Naive thymus-derived CD4-positive, alpha-beta T cell (primary cell): ENCODE measurements around the gene ZCCHC14. TPM values are rescaled to one million over a fixed set of nuclear protein-coding genes. Genes with fewer than 3 reads are reported as not detected.

Source experiments
- ATAC-seq: fragments of 150-1000 bp; cut with Tn5 transposase; 2 replicates; pipeline ENCODE4 v1.10.0; 2021; ENCODE audit warnings: mild to moderate bottlenecking, moderate library complexity
- CTCF ChIA-PET: fragments of 350-600 bp; sonication (Branson Sonifier 250); formaldehyde crosslinking; loops from one replicate; lab custom pipeline; 2021; ENCODE audit warnings: antibody characterized with exemption; lab: Charles Lee
- POLR2A ChIA-PET: fragments of 350-600 bp; sonication (Branson Sonifier 250); formaldehyde crosslinking; loops from one replicate; lab custom pipeline; 2021; ENCODE audit warnings: antibody characterized with exemption, inconsistent platforms; lab: Charles Lee
- DNase-seq, 9 donors: peaks; one replicate each; pipeline versions ENCODE4 v3.0.0 to v3.0.0-alpha.2; 2020 to 2022; ENCODE audit warnings: mixed read lengths in 1 of 9
- H3K27ac ChIP-seq: one replicate; pipeline ENCODE4 v1.7.0; 2013; ENCODE audit warnings: mild to moderate bottlenecking, low read depth, low read length, moderate library complexity
- H3K27me3 ChIP-seq, 2 donors: one replicate each; pipeline ENCODE4 v1.7.0; 2013; ENCODE audit warnings: low read length in 2 of 2, mild to moderate bottlenecking in 2 of 2, moderate library complexity in 2 of 2; ENCODE audit not compliant: control insufficient read depth in 2 of 2, insufficient read depth in 2 of 2
- H3K36me3 ChIP-seq, 3 experiments: 1 replicate in 2 of 3; 2 replicates in 1 of 3; pipeline ENCODE4 v1.7.0; 2013; ENCODE audit warnings: low read length in 3 of 3, mild to moderate bottlenecking in 3 of 3, moderate library complexity in 1 of 3; ENCODE audit not compliant: insufficient read depth in 3 of 3, control insufficient read depth in 2 of 3
- H3K4me1 ChIP-seq, 2 donors: one replicate each; pipeline ENCODE4 v1.7.0; 2013; ENCODE audit warnings: low read length in 2 of 2, mild to moderate bottlenecking in 2 of 2, moderate library complexity in 1 of 2; ENCODE audit not compliant: control insufficient read depth in 2 of 2, insufficient read depth in 2 of 2
- H3K4me3 ChIP-seq: 2 replicates; pipeline ENCODE4 v1.7.0; 2013; ENCODE audit warnings: mild to moderate bottlenecking, low read length
- H3K9me3 ChIP-seq, 3 experiments: 1 replicate in 2 of 3; 2 replicates in 1 of 3; pipeline ENCODE4 v1.7.0; 2013; ENCODE audit warnings: low read length in 3 of 3; ENCODE audit not compliant: control insufficient read depth in 2 of 3
- H3K27ac Mint-ChIP-seq, 9 donors: one replicate each; pipeline ENCODE4 v1.8.0; 2020 to 2022; ENCODE audit warnings: mixed read lengths in 9 of 9, mild to moderate bottlenecking in 8 of 9, moderate library complexity in 5 of 9, inconsistent platforms in 2 of 9
- H3K27me3 Mint-ChIP-seq, 5 donors: one replicate each; pipeline ENCODE4 v1.8.0; 2021 to 2022; ENCODE audit warnings: mixed read lengths in 5 of 5, mild to moderate bottlenecking in 1 of 5
- H3K36me3 Mint-ChIP-seq, 5 donors: one replicate each; pipeline ENCODE4 v1.8.0; 2020 to 2022; ENCODE audit warnings: mixed read lengths in 5 of 5, mild to moderate bottlenecking in 3 of 5, inconsistent platforms in 1 of 5
- H3K4me1 Mint-ChIP-seq, 7 donors: one replicate each; pipeline ENCODE4 v1.8.0; 2020 to 2022; ENCODE audit warnings: mixed read lengths in 7 of 7, mild to moderate bottlenecking in 3 of 7, inconsistent platforms in 1 of 7
- H3K4me3 Mint-ChIP-seq, 10 donors: one replicate each; pipeline ENCODE4 v1.8.0; 2020 to 2022; ENCODE audit warnings: mild to moderate bottlenecking in 10 of 10, mixed read lengths in 10 of 10, moderate library complexity in 6 of 10, inconsistent platforms in 2 of 10
- H3K9me3 Mint-ChIP-seq, 11 donors: one replicate each; pipeline ENCODE4 v1.8.0; 2020 to 2022; ENCODE audit warnings: mixed read lengths in 11 of 11, mild to moderate bottlenecking in 4 of 11, inconsistent platforms in 1 of 11, moderate library complexity in 1 of 11
- intact Hi-C, 2 donors: fragments of 100-400 bp; cut with micrococcal nuclease; formaldehyde crosslinking; loops; one replicate each; pipeline ENCODE4 v1.15.1; 2023
- polyA plus RNA-seq, 2 donors: library from polyadenylated mRNA; unstranded; fragments of 300-500 nt; fragmentation: Illumina TruSeq; gene quantifications; one replicate each; pipeline ENCODE4 v1.2.3, GENCODE V29; 2021
- total RNA-seq, 6 experiments: library from RNA in 5 of 6; stranded (reverse) in 5 of 6; gene quantifications; 1 replicate in 5 of 6; 2 replicates in 1 of 6; pipeline ENCODE4 v1.2.3 and lab custom pipeline; 2021 to 2026

The ZCCHC14 gene
- total and polyA plus RNA-seq, 7 experiments from 2014 or later, result 0.64 to 34.2 (median 18.3) TPM

- intact Hi-C loops, result no loop called here
- no peaks in the 10 kb centered on the region for H3K27me3 ChIP-seq
- Mint-ChIP-seq H3K4me1 (peaks cover 37 to 66% (median 54%) of the 10 kb centered on the region in 7 donors), H3K36me3 (peaks cover 0 to 13% (median 0%) of the 10 kb centered on the region in 5 donors), H3K27ac (peak overlapping the region in 4 of 9 donors; percentile 2 to 34 (median 8)), H3K4me3 (peak overlapping the region in 1 of 10 donors; percentile 48), H3K27me3 (no peaks in the 10 kb centered on the region), H3K9me3 (peaks cover 0 to 2% (median 0%) of the 10 kb centered on the region in 11 donors)
- H3K36me3 ChIP-seq, result peaks cover 0 to 27% (median 2%) of the 10 kb centered on the region in 3 experiments
- DNase-seq (no peak), ATAC-seq (no peak)
- POLR2A ChIA-PET, result no interaction called here
- no peaks in the 10 kb centered on the region for H3K9me3 ChIP-seq
- no peaks in the 10 kb centered on the region for H3K4me1 ChIP-seq
- H3K4me3 ChIP-seq, result no peak overlapping the region
- no peak overlapping the region for H3K27ac ChIP-seq
- CTCF ChIA-PET, result no interaction called here
Measured at GRCh38 chr16:87369117-87369765, 123.6 kb downstream of the ZCCHC14 start.

GRCh38 chr16:87368029-87368770 lies 124.6 kb downstream of the ZCCHC14 start:
- H3K27me3 ChIP-seq, result no peaks in the 10 kb centered on the region
- peaks cover 0 to 33% (median 2%) of the 10 kb centered on the region in 3 experiments for H3K36me3 ChIP-seq
- Mint-ChIP-seq H3K9me3 (peaks cover 0 to 2% (median 0%) of the 10 kb centered on the region in 11 donors), H3K36me3 (peaks cover 0 to 13% (median 4%) of the 10 kb centered on the region in 5 donors), H3K27ac (peak overlapping the region in 4 of 9 donors; percentile 8 to 72 (median 52)), H3K4me1 (peaks cover 35 to 65% (median 53%) of the 10 kb centered on the region in 7 donors), H3K27me3 (no peaks in the 10 kb centered on the region), H3K4me3 (no peak overlapping the region)
- DNase-seq (no peak), ATAC-seq (peak; percentile 65)
- intact Hi-C loops, result no loop called here
- ChIA-PET POLR2A (no interaction called here), CTCF (no interaction called here)
- no peaks in the 10 kb centered on the region for H3K4me1 ChIP-seq
- no peak overlapping the region for H3K27ac ChIP-seq
- no peak overlapping the region for H3K4me3 ChIP-seq
- H3K9me3 ChIP-seq, result no peaks in the 10 kb centered on the region

- DNase-seq, result no peak
- intact Hi-C loops, result no loop called here
- Histone ChIP-seq H3K36me3 (peaks cover 0 to 33% (median 2%) of the 10 kb centered on the region in 3 experiments), H3K4me1 (no peaks in the 10 kb centered on the region), H3K27ac (no peak overlapping the region), H3K9me3 (no peaks in the 10 kb centered on the region), H3K4me3 (no peak overlapping the region), H3K27me3 (no peaks in the 10 kb centered on the region)
- POLR2A ChIA-PET, result no interaction called here
- peak overlapping the region in 1 of 9 donors; percentile 15 for H3K27ac Mint-ChIP-seq
- ATAC-seq, result no peak
- CTCF ChIA-PET, result no interaction called here
- H3K4me3 Mint-ChIP-seq, result no peak overlapping the region
- peaks cover 35 to 65% (median 53%) of the 10 kb centered on the region in 7 donors for H3K4me1 Mint-ChIP-seq
- peaks cover 0 to 2% (median 0%) of the 10 kb centered on the region in 11 donors for H3K9me3 Mint-ChIP-seq
- no peaks in the 10 kb centered on the region for H3K27me3 Mint-ChIP-seq
- H3K36me3 Mint-ChIP-seq, result peaks cover 0 to 13% (median 4%) of the 10 kb centered on the region in 5 donors
Measured at GRCh38 chr16:87367529-87367928, 125.3 kb downstream of the ZCCHC14 start.

- peaks cover 0 to 2% (median 0%) of the 10 kb centered on the region in 11 donors for H3K9me3 Mint-ChIP-seq
- peak overlapping the region in 2 of 9 donors; percentile 14 to 15 for H3K27ac Mint-ChIP-seq
- CTCF ChIA-PET, result no interaction called here
- Histone ChIP-seq H3K4me3 (no peak overlapping the region), H3K9me3 (no peaks in the 10 kb centered on the region), H3K4me1 (no peaks in the 10 kb centered on the region), H3K27ac (no peak overlapping the region), H3K36me3 (peaks cover 0 to 33% (median 2%) of the 10 kb centered on the region in 3 experiments), H3K27me3 (no peaks in the 10 kb centered on the region)
- POLR2A ChIA-PET, result no interaction called here
- no peak for DNase-seq
- no peaks in the 10 kb centered on the region for H3K27me3 Mint-ChIP-seq
- intact Hi-C loops, result no loop called here
- peaks cover 0 to 13% (median 4%) of the 10 kb centered on the region in 5 donors for H3K36me3 Mint-ChIP-seq
- H3K4me1 Mint-ChIP-seq, result peaks cover 35 to 62% (median 53%) of the 10 kb centered on the region in 7 donors
- H3K4me3 Mint-ChIP-seq, result no peak overlapping the region
- ATAC-seq, result no peak
Measured at GRCh38 chr16:87366930-87367329, 125.9 kb downstream of the ZCCHC14 start.

GRCh38 chr16:87366288-87366687 lies 126.5 kb downstream of the ZCCHC14 start:
- Histone ChIP-seq H3K9me3 (no peaks in the 10 kb centered on the region), H3K27ac (no peak overlapping the region), H3K36me3 (peaks cover 0 to 40% (median 2%) of the 10 kb centered on the region in 3 experiments), H3K4me3 (no peak overlapping the region), H3K4me1 (no peaks in the 10 kb centered on the region), H3K27me3 (no peaks in the 10 kb centered on the region)
- no peak overlapping the region for H3K4me3 Mint-ChIP-seq
- DNase-seq (no peak), ATAC-seq (no peak)
- CTCF ChIA-PET, result no interaction called here
- intact Hi-C loops, result no loop called here
- peaks cover 0 to 2% (median 0%) of the 10 kb centered on the region in 11 donors for H3K9me3 Mint-ChIP-seq
- peak overlapping the region in 5 of 9 donors; percentile 25 to 81 (median 29) for H3K27ac Mint-ChIP-seq
- H3K36me3 Mint-ChIP-seq, result peaks cover 0 to 13% (median 4%) of the 10 kb centered on the region in 5 donors
- POLR2A ChIA-PET, result no interaction called here
- H3K27me3 Mint-ChIP-seq, result no peaks in the 10 kb centered on the region
- peaks cover 34 to 56% (median 49%) of the 10 kb centered on the region in 7 donors for H3K4me1 Mint-ChIP-seq

- no peak for ATAC-seq
- POLR2A ChIA-PET, result no interaction called here
- peak overlapping the region in 4 of 9 donors; percentile 26 to 62 (median 48) for H3K27ac Mint-ChIP-seq
Measured at GRCh38 chr16:87365021-87365713, 127.7 kb downstream of the ZCCHC14 start.

More at GRCh38 chr16:87365021-87365713, 127.7 kb downstream of the ZCCHC14 start:
- DNase-seq, result no peak
- no peaks in the 10 kb centered on the region for H3K9me3 ChIP-seq
- no peaks in the 10 kb centered on the region for H3K4me1 ChIP-seq
- Mint-ChIP-seq H3K27me3 (no peaks in the 10 kb centered on the region), H3K4me1 (peaks cover 31 to 52% (median 47%) of the 10 kb centered on the region in 7 donors), H3K36me3 (peaks cover 0 to 18% (median 4%) of the 10 kb centered on the region in 5 donors), H3K9me3 (peaks cover 0 to 2% (median 0%) of the 10 kb centered on the region in 11 donors), H3K4me3 (no peak overlapping the region)
- intact Hi-C loops, result no loop called here
- CTCF ChIA-PET, result no interaction called here
- peaks cover 0 to 50% (median 2%) of the 10 kb centered on the region in 3 experiments for H3K36me3 ChIP-seq
- H3K4me3 ChIP-seq, result no peak overlapping the region
- H3K27ac ChIP-seq, result peak overlapping the region; percentile 4
- H3K27me3 ChIP-seq, result no peaks in the 10 kb centered on the region
